GM12874 (cell line): Measurements from ENCODE around the gene PTPRD.

Source experiments
- CTCF ChIP-seq: IDR thresholded peaks from 2 replicates; pipeline ENCODE4 v1.5.1; 2011; ENCODE audit warnings: low read depth, mild to moderate bottlenecking, control low read depth, low read length, moderate library complexity; ENCODE audit not compliant: insufficient read depth

Gene PTPRD

GRCh38 chr9:9182431-9182830 is 1430.4 kb downstream of the PTPRD start:
- TF ChIP-seq CTCF: no peak

- no peak for TF ChIP-seq CTCF
Measured at GRCh38 chr9:9177081-9177480, 1435.7 kb downstream of the PTPRD start.

- no peak for TF ChIP-seq CTCF
Measured at GRCh38 chr9:9174358-9174757, 1438.4 kb downstream of the PTPRD start.

- TF ChIP-seq CTCF: no peak
Measured at GRCh38 chr9:9173264-9173663, 1439.5 kb downstream of the PTPRD start.

- no peak for TF ChIP-seq CTCF
Measured at GRCh38 chr9:9170439-9171134, 1442.2 kb downstream of the PTPRD start.

- no peak for TF ChIP-seq CTCF
Measured at GRCh38 chr9:9142001-9142400, 1470.8 kb downstream of the PTPRD start.

- TF ChIP-seq CTCF: no peak
Measured at GRCh38 chr9:9133526-9133925, 1479.3 kb downstream of the PTPRD start.

- TF ChIP-seq CTCF: no peak
Measured at GRCh38 chr9:9124616-9125015, 1488.2 kb downstream of the PTPRD start.
